Renal cortex interstitium (tissue), 11 donors: Measurements from ENCODE around the gene SPATA3. TPM values are rescaled to one million over a fixed set of nuclear protein-coding genes. Genes with fewer than 3 reads are reported as not detected.

Experiments used
- DNase-seq, 11 donors: peaks; one replicate each; pipeline ENCODE4 v3.0.0-alpha.2; 2013; ENCODE audit warnings: low read depth in 9 of 11, low spot score in 4 of 11; ENCODE audit errors: extremely low read depth in 1 of 11
- polyA plus RNA-seq, 3 donors: library from polyadenylated mRNA; unstranded; fragments of 120-200 nt; gene quantifications; one replicate each; pipeline ENCODE4 v1.2.1, GENCODE V29; 2013; ENCODE audit not compliant: insufficient read length in 3 of 3

The SPATA3 gene
- polyA plus RNA-seq, 3 donors: not detected

DNA sequence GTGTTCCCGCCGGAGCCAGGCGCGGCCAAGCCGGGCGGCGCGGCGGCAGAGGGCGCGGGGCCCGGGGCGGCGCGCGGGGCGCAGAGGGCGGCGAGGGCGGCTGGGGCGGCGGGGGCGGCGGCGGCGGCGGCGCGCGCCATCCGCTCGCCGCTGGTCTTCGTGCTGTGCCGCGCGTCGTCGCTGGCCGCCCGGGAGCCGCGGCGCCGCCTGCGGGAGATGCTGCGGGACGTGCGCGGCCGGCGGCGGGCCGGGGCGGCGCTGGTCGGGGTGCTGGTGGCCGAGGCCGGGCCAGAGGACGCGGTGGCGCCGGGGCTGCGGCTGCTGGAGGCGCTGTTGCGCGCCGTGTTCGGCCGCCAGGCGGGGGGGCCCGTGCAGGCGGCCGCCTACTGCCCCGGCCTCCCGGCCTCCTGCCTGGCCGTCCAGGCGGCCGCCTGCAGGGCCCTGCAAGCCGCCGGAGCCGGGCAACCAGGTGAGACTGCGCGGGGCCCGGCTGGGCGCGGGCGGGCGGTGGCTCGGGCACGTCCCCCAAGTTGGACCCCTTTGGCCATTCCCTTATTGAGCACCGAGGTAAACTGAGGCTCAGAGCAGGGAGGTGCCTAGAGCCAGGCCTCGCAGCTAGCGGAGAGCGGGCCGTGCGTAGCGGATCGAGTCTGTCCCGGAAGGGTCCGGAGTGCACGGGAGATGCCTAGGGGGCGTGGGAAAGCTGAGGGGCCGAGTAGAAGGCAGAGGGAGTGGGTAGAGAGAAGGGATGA is 42.0 kb downstream of the SPATA3 start:
- DNase-seq: no peak

- no peak for DNase-seq
These were observed 42.8 kb downstream of the SPATA3 start for GRCh38 chr2:231038483-231039293.

- no peak for DNase-seq
These were observed 43.4 kb downstream of the SPATA3 start for GRCh38 chr2:231039294-231039664.

DNA sequence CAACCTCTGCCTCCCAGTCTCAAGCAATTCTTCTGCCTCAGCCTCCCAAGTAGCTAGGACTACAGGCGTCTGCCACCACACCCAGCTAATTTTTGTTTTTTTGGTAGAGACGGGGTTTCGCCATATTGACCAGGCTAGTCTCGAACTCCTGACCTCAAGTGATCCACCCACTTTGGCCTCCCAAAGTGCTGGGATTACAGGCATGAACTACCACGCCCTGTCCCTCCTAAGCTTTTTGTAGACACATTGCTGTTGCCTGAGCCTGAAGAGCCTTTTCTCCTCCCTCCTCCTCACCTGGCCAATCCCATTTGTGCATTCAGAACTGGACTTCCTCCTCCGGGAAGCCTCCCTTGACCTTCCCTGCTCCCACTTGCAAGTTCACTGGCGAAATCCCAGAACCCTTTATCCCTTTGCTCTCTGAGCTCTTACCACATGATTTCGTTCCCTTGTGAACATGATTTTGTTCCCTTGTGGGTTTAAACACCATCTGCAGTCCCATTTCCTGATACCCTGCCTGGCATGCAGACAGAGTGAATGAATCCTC is 44.0 kb downstream of the SPATA3 start:
- DNase-seq: no peak

DNA sequence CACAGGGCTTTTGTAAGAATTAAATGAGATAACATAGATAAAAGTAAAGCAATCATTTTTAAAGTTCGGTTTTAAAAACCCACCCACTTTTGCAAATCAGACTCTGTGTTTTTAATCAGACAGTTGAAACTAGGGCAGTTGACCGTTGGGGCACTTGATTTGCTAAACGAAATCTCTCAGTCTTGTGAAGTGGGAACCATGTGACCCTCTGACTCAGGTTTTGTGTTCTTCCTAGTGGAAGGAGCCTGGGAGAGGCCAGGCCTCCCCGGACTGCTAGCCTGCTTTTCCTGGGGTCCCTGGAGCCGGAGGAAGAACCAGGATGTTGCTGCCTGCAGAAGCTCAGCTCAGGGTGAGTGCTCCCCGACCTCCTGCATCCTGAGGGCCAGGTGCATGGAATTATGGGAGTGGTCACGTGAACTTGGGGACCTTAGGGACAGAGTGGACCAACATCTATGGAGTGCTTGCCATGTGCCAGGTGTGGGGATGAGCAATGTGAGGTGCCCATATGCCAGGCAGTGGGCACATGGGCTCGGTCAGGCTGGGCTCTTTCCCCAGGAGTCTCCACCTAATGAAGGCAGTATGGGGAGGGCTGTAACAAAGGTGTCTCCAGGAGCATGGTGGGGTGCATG is 45.3 kb downstream of the SPATA3 start:
- DNase-seq: no peak

- DNase-seq: no peak
These were observed 47.9 kb downstream of the SPATA3 start for GRCh38 chr2:231043796-231044195.

DNA sequence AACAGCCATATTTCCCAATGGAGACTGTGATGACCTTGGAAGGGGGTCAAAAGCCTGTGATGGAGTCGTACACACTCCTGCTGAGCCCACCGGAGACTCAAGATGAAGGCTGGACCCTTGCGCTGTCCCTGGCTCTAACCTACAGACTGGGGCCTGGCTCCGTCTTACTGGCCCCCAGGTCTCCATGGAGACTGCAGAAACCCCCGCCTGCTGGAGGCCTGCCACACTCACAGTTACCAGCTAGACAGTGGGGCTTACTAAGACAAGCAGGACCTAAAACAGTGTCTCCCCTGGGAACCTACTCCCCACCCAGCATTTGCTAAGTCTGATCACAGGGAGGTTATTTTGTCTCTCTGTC is 51.0 kb downstream of the SPATA3 start:
- DNase-seq: no peak

GRCh38 chr2:231047274-231047922 is 51.5 kb downstream of the SPATA3 start:
- no peak for DNase-seq

- DNase-seq: no peak
These were observed 52.3 kb downstream of the SPATA3 start for GRCh38 chr2:231047923-231048915.

DNA sequence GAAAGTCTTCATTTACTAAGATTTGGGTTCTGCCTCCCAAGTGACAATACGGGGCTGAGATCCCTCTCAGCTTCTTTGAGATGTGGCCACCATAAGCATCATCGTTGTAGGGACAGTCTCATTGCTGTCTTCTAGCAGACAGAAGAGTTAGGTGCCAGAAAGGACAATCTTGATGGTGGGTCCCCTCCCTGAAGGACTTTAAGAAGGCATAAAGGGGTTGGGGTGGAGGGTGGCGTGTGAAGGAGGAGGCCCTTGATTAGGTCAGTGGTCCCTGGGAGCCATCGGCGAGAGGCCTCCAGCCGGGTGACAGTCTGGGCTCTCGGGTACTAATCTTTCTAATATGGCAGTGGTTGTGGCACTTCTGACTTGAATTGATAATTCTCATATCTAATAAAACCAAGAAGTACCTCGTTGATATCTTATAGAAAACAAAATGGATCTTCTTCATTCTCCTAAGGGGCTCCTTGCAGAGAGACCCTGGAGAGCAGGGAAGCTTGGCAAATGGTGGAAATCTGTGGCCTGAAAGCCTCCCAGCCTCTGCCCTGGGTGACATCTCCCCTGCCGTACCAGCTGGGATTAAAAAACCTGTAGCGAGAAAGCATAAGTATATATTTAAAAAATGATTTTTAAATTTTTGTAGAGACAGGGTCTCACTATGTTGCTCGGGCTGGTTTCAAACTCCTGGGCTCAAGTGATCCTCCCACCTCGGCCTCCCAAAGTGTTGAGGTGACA is 53.5 kb downstream of the SPATA3 start:
- no peak for DNase-seq

DNA sequence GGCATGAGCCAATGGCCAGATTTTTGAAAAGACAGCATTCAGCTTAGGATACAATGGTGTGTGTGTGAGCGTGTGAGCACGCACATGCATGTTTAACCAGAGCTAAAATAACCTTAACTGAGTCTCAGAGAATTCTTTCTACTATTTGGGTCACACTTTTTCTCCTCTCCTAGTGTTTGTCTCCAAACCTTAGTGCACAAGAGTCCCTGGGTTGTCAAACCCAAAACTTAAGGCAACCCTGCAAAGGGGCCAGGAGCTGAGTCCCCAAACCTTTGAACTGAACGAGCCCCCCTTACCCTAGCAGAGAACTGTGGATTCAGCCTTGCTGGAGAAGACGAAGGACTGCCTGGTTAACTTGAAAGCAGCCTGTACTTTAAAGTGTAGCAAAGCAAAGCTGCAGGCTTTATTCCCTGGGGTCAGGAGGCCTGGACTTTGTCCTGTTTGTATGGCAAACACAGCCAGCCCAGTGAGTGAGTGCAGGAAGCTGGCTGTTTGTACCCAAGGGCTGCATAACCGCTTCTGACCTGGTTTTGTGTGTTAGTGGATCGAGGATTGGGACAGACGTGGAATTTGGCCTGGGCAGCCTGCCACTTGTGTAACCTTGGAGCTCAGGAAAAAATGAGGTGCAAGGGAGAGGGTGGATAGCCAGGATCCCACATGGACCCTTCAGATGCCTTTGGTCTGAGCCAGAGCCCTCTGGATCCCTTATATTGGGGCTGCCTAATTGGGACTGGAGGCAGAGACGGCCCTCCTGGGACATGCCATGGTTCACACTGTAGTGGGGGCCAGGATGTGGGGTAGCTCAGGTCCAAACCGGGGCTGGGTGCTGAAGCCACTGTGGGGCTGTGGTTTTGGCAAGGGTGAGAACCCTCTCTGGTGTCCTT is 54.3 kb downstream of the SPATA3 start:
- DNase-seq: peak in 1 of 11 donors; percentile 33

DNA sequence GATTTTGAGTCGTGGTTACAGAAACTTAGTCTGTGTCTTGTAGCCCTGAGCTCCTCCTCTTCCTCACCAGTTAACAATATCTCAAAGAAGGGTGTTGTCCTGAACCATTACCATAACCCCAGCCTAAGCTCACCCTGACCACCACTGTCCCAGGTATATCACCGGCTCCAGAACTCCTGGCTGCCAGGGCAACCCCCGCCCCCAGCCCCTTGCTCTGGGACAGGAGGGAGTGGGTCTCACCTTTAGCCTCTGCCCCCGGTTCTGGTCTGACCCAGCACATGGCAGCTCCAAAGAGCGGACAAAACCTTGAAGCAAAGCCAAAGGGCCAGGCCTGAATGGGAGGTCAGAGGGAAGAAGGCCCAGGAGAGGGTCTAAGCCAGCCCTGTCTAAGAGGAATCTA is 55.2 kb downstream of the SPATA3 start:
- DNase-seq: no peak

DNA sequence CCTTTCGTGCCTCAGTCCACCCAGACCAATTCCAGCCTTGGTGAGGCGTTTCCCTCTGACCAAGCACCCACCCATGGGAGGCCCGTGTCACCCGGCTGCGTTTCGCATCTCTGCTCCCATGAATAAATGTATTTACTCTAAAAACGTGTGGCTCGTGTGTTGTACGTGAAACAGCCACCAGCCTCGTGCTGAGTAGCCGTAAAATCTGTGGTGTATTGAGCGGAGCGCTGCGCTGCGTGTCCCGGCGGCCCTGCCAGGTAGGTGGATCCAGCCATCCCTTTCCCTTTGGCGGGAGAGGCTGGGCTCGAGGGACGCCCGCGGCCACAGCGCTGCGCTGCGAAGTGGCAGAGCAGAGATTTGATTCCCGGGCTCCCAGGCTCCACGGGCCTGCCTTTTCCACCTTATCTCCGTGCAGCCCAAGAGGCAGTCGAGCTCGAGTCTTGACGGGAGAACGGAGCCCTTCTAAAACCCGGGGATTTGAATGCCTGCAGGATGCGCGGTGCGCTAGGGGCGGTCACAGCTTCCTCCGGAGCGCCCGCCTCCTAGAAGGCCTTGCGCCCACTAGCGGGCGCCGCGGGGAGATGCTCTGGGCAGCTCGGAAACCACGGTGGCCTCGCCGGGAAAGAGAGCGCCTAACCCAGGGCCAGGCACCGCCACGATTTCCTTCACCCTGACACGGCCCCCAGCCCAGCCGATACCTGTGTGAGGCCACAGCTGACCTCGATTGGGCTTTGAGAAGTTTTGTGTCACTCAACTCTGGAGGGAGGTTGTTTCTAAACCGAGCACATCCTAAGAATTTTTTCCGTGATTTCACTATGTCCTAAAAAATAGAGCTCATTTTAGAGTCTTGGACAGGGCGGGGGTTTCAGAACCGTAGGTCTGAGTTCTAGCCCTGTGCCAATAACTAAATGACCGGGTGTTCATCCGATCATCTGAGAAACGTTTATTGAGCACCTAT is 56.9 kb downstream of the SPATA3 start:
- DNase-seq: peak; percentile 62 to 83 (median 76)

- no peak for DNase-seq
These were observed 57.9 kb downstream of the SPATA3 start for GRCh38 chr2:231053846-231054245.
